Mesendoderm (in vitro differentiated cells): Measurements from ENCODE around the gene AFF3.
"Not testable (repeated sequence)": the region's sequence is repeated elsewhere in the genome, so short reads cannot be mapped to it uniquely, and the experiment has no call there.

Source experiments
- DNase-seq: peaks from one replicate; pipeline ENCODE4 v3.0.0; 2013
- H2AK5ac ChIP-seq: 2 replicates; pipeline ENCODE4 v1.6.1; 2013; ENCODE audit warnings: low read length, inconsistent platforms
- H2BK120ac ChIP-seq: 2 replicates; pipeline ENCODE4 v1.6.1; 2013; ENCODE audit warnings: low read depth, mild to moderate bottlenecking, low read length, moderate library complexity, mixed read lengths
- H2BK15ac ChIP-seq: replicated peaks from 2 replicates; pipeline ENCODE4 v1.6.1; 2013; ENCODE audit warnings: low read depth, mild to moderate bottlenecking, moderate library complexity
- H2BK5ac ChIP-seq: 2 replicates; pipeline ENCODE4 v1.6.1; 2013; ENCODE audit warnings: low read length, inconsistent platforms
- H3K18ac ChIP-seq: 2 replicates; pipeline ENCODE4 v1.6.1; 2013; ENCODE audit warnings: mild to moderate bottlenecking, low read length, mixed read lengths
- H3K23ac ChIP-seq: one replicate; pipeline ENCODE4 v1.6.1; 2013; ENCODE audit warnings: low read length
- H3K27ac ChIP-seq: 2 replicates; pipeline ENCODE4 v1.5.1; 2013; ENCODE audit warnings: low read depth, mild to moderate bottlenecking, inconsistent platforms, low read length, moderate library complexity
- H3K27me3 ChIP-seq: 2 replicates; pipeline ENCODE4 v1.6.1; 2013; ENCODE audit warnings: low read length, control low read depth, mild to moderate bottlenecking, inconsistent platforms; ENCODE audit not compliant: insufficient read depth, poor library complexity
- H3K36me3 ChIP-seq: 2 replicates; pipeline ENCODE4 v1.6.1; 2013; ENCODE audit warnings: low read length, inconsistent platforms; ENCODE audit not compliant: control insufficient read depth, insufficient read depth
- H3K4ac ChIP-seq: one replicate; pipeline ENCODE4 v1.6.1; 2013; ENCODE audit warnings: low read depth, mild to moderate bottlenecking, low read length, moderate library complexity
- H3K4me1 ChIP-seq: 2 replicates; pipeline ENCODE4 v1.6.1; 2013; ENCODE audit warnings: low read depth, low read length, inconsistent platforms; ENCODE audit not compliant: control insufficient read depth
- H3K4me2 ChIP-seq: 2 replicates; pipeline ENCODE4 v1.6.1; 2013; ENCODE audit warnings: low read length
- H3K4me3 ChIP-seq: 2 replicates; pipeline ENCODE4 v1.5.1; 2013; ENCODE audit warnings: mild to moderate bottlenecking, low read length
- H3K56ac ChIP-seq: one replicate; pipeline ENCODE4 v1.6.1; 2013; ENCODE audit warnings: low read length
- H3K79me1 ChIP-seq: 2 replicates; pipeline ENCODE4 v1.6.1; 2013; ENCODE audit warnings: low read length, inconsistent platforms
- H3K79me2 ChIP-seq: 2 replicates; pipeline ENCODE4 v1.6.1; 2013; ENCODE audit warnings: mild to moderate bottlenecking, low read length; ENCODE audit not compliant: control insufficient read depth, insufficient read depth
- H3K9ac ChIP-seq: 2 replicates; pipeline ENCODE4 v1.6.1; 2013; ENCODE audit warnings: low read length, inconsistent platforms
- H4K5ac ChIP-seq: one replicate; pipeline ENCODE4 v1.6.1; 2013; ENCODE audit warnings: low read length
- H4K8ac ChIP-seq: one replicate; pipeline ENCODE4 v1.6.1; 2013; ENCODE audit warnings: low read depth, mild to moderate bottlenecking, control low read depth, low read length, moderate library complexity
- WGBS: extraction: QIAGEN DNeasy Blood & Tissue Kit; methylation state at CpG from one replicate; pipeline ENCODE4 v1.1.7; 2013; ENCODE audit warnings: low lambda C conversion rate, missing lambda C conversion rate; ENCODE audit not compliant: insufficient coverage; ENCODE audit errors: extremely low coverage; 5-methylcytosine and 5-hydroxymethylcytosine counted together

AFF3 gene

DNA sequence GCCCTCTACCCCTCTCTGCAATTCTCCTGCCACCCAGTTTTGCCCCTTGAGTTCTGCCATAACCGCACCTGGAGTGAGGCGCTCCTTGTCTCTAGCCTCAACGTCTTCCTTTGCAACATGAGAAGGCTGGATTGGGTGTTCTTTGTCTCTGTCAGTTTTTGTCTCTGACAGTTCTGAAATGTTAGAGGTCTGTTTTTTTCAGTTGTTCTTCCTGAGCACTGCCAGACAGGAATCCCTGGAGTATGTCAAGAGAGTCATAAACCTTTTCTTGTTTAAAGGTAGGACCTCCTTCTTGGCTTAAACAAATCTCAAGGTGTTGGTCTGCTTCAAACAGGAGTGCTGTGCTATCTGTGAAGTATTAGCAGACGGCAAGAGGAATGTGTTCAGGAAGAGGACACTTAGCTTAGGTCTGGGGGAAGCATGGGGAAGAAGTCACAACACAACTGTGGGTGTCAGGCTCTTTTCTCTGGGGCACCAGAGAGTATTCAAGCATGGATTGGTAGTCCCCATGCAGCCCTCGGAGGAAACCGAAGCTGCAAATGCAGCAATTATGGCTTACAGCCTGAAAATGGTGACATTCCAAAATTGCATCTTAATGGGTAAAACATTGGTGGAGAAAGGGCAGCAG, 32.3 kb downstream of the AFF3 start:
- H3K79me2 ChIP-seq = no peaks in the 10 kb centered on the region
- no peak overlapping the region for H2BK5ac ChIP-seq
- no peak overlapping the region for H3K9ac ChIP-seq
- H2AK5ac ChIP-seq = no peak overlapping the region
- H3K36me3 ChIP-seq = no peaks in the 10 kb centered on the region
- DNase-seq = no peak
- no peak overlapping the region for H4K5ac ChIP-seq
- H3K4me3 ChIP-seq = no peak overlapping the region
- H3K27ac ChIP-seq = no peak overlapping the region
- H3K79me1 ChIP-seq = no peaks in the 10 kb centered on the region
- no CpG with 5 or more reads among the region's 6 CpGs for WGBS
- H3K4me1 ChIP-seq = no peaks in the 10 kb centered on the region
- H2BK15ac ChIP-seq = no peak overlapping the region
- H3K4me2 ChIP-seq = no peak overlapping the region
- no peak overlapping the region for H3K18ac ChIP-seq
- no peak overlapping the region for H3K23ac ChIP-seq
- H4K8ac ChIP-seq = no peak overlapping the region
- H3K27me3 ChIP-seq = no peaks in the 10 kb centered on the region
- no peak overlapping the region for H3K56ac ChIP-seq
- no peak overlapping the region for H3K4ac ChIP-seq
- no peak overlapping the region for H2BK120ac ChIP-seq

GRCh38 chr2:100108648-100109020, 33.8 kb downstream of the AFF3 start:
- not testable (repeated sequence) for H3K56ac ChIP-seq, H2BK120ac ChIP-seq, H3K4ac ChIP-seq, H3K4me3 ChIP-seq, H3K4me1 ChIP-seq, DNase-seq, H3K27me3 ChIP-seq, H3K79me1 ChIP-seq, H3K36me3 ChIP-seq, H4K8ac ChIP-seq, H3K27ac ChIP-seq, H4K5ac ChIP-seq, H3K79me2 ChIP-seq, H3K9ac ChIP-seq, H3K4me2 ChIP-seq, H2BK5ac ChIP-seq, H3K18ac ChIP-seq, H2BK15ac ChIP-seq, H2AK5ac ChIP-seq, H3K23ac ChIP-seq
- no CpG with 5 or more reads among the region's 3 CpGs for whole genome bisulfite sequencing

GRCh38 chr2:100107906-100108647, 34.3 kb downstream of the AFF3 start:
- Histone ChIP-seq H3K56ac (no peak overlapping the region), H3K23ac (no peak overlapping the region), H3K4me3 (no peak overlapping the region), H3K27ac (no peak overlapping the region), H4K8ac (no peak overlapping the region), H3K27me3 (no peaks in the 10 kb centered on the region), H3K4ac (no peak overlapping the region), H3K79me2 (no peaks in the 10 kb centered on the region), H3K79me1 (no peaks in the 10 kb centered on the region), H3K9ac (no peak overlapping the region), H4K5ac (no peak overlapping the region), H2AK5ac (no peak overlapping the region), H3K18ac (no peak overlapping the region), H3K36me3 (no peaks in the 10 kb centered on the region), H3K4me1 (no peaks in the 10 kb centered on the region), H2BK5ac (no peak overlapping the region), H3K4me2 (no peak overlapping the region), H2BK15ac (no peak overlapping the region), H2BK120ac (no peak overlapping the region)
- no peak for DNase-seq
- no CpG with 5 or more reads among the region's 6 CpGs for WGBS

GRCh38 chr2:100107440-100107839, 35.0 kb downstream of the AFF3 start:
- H2BK5ac ChIP-seq = no peak overlapping the region
- no peak overlapping the region for H3K18ac ChIP-seq
- no peaks in the 10 kb centered on the region for H3K27me3 ChIP-seq
- no peak overlapping the region for H2BK15ac ChIP-seq
- no peak overlapping the region for H3K23ac ChIP-seq
- no peak overlapping the region for H3K4ac ChIP-seq
- no peak overlapping the region for H4K5ac ChIP-seq
- H3K9ac ChIP-seq = no peak overlapping the region
- no peaks in the 10 kb centered on the region for H3K4me1 ChIP-seq
- no peak overlapping the region for H3K4me2 ChIP-seq
- H2AK5ac ChIP-seq = no peak overlapping the region
- no peaks in the 10 kb centered on the region for H3K36me3 ChIP-seq
- no peak overlapping the region for H3K56ac ChIP-seq
- WGBS = no CpG with 5 or more reads among the region's 1 CpG
- DNase-seq = no peak
- H3K79me2 ChIP-seq = no peaks in the 10 kb centered on the region
- no peak overlapping the region for H2BK120ac ChIP-seq
- no peak overlapping the region for H3K4me3 ChIP-seq
- no peak overlapping the region for H3K27ac ChIP-seq
- no peaks in the 10 kb centered on the region for H3K79me1 ChIP-seq
- no peak overlapping the region for H4K8ac ChIP-seq

GRCh38 chr2:100106460-100106859, 35.9 kb downstream of the AFF3 start:
- H2BK5ac ChIP-seq = no peak overlapping the region
- H3K27me3 ChIP-seq = no peaks in the 10 kb centered on the region
- H2BK120ac ChIP-seq = no peak overlapping the region
- no peaks in the 10 kb centered on the region for H3K36me3 ChIP-seq
- peak; percentile 66 for DNase-seq
- WGBS = no CpG with 5 or more reads among the region's 9 CpGs
- H3K56ac ChIP-seq = no peak overlapping the region
- no peak overlapping the region for H4K5ac ChIP-seq
- H2AK5ac ChIP-seq = no peak overlapping the region
- H2BK15ac ChIP-seq = no peak overlapping the region
- no peak overlapping the region for H3K23ac ChIP-seq
- H3K9ac ChIP-seq = no peak overlapping the region
- H3K4me1 ChIP-seq = no peaks in the 10 kb centered on the region
- H3K79me2 ChIP-seq = no peaks in the 10 kb centered on the region
- no peak overlapping the region for H3K27ac ChIP-seq
- H4K8ac ChIP-seq = no peak overlapping the region
- H3K79me1 ChIP-seq = no peaks in the 10 kb centered on the region
- no peak overlapping the region for H3K4me3 ChIP-seq
- H3K18ac ChIP-seq = peak overlapping the region; percentile 32
- no peak overlapping the region for H3K4me2 ChIP-seq
- no peak overlapping the region for H3K4ac ChIP-seq

- no peaks in the 10 kb centered on the region for H3K4me1 ChIP-seq
- H3K18ac ChIP-seq = peak overlapping the region; percentile 90
- no CpG with 5 or more reads among the region's 12 CpGs for WGBS
- H3K4ac ChIP-seq = no peak overlapping the region
- no peak overlapping the region for H3K27ac ChIP-seq
- no peaks in the 10 kb centered on the region for H3K79me1 ChIP-seq
- no peak overlapping the region for H2BK120ac ChIP-seq
- no peak overlapping the region for H3K4me3 ChIP-seq
- H2BK15ac ChIP-seq = no peak overlapping the region
- no peaks in the 10 kb centered on the region for H3K27me3 ChIP-seq
- H2BK5ac ChIP-seq = no peak overlapping the region
- H3K36me3 ChIP-seq = no peaks in the 10 kb centered on the region
- DNase-seq = peak; percentile 63
- H4K8ac ChIP-seq = no peak overlapping the region
- no peak overlapping the region for H3K23ac ChIP-seq
- no peak overlapping the region for H4K5ac ChIP-seq
- peak overlapping the region; percentile 33 for H3K9ac ChIP-seq
- peak overlapping the region; percentile 39 for H3K56ac ChIP-seq
- no peak overlapping the region for H2AK5ac ChIP-seq
- H3K4me2 ChIP-seq = peak overlapping the region; percentile 53
- H3K79me2 ChIP-seq = no peaks in the 10 kb centered on the region
Observed at GRCh38 chr2:100105678-100106054, 36.7 kb downstream of the AFF3 start.
